AG09309 (cell line): ENCODE results near the gene MTTP.

Source experiments
- DNase-seq: peaks from one replicate; pipeline ENCODE4 v3.0.0-alpha.2; 2010; ENCODE audit warnings: low read depth
- H3K4me3 ChIP-seq: 2 replicates; pipeline ENCODE4 v1.5.1; 2011; ENCODE audit warnings: mild to moderate bottlenecking, low read depth, low read length, moderate library complexity; ENCODE audit not compliant: control insufficient read depth
- CTCF ChIP-seq: IDR thresholded peaks from 2 replicates; pipeline ENCODE4 v1.5.1; 2011; ENCODE audit warnings: mild to moderate bottlenecking, low read depth, low read length, inconsistent platforms; ENCODE audit not compliant: insufficient read depth, control insufficient read depth; ENCODE audit errors: missing control alignments

MTTP gene

DNA sequence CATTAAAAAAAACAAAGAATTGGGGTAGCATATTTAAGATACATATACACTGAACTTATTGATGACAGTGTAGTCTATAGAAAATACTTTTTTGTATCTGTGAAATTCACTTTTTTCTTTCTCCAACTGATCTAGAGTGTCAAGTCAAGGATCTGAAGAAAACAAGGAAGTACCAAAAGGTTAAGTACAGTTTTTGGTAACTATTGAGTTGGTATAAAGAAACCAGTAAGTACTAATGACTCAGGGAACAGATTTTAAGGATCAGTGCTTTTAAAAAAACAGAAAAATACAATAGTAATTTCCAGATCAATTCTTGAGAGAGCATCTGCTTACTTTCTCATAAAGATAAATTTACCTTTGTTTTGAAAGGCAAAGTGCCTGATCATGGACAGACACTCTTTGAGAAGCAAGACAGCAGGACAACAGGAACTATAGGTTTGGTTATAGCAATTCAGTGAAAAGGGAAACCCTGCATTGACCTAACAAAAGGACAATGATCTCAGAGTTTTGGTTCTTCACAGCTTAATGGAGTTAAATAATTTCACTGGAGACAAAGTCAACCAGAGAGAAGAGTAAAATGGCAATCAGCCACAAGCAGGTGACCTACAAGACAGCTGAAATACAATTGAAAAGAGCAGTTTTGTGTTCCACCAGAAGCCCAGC is 34.2 kb upstream of the MTTP start:
- no peak overlapping the region for H3K4me3 ChIP-seq
- DNase-seq = no peak
- TF ChIP-seq CTCF = no peak

GRCh38 chr4:99552872-99553271 is 21.8 kb upstream of the MTTP start:
- no peak for TF ChIP-seq CTCF
- DNase-seq = no peak
- no peak overlapping the region for H3K4me3 ChIP-seq

- no peak for TF ChIP-seq CTCF
- peak; percentile 89 for DNase-seq
- peak within 1 kb of the TSS; percentile 90 for H3K4me3 ChIP-seq
Measured at GRCh38 chr4:99563310-99564186, 11.1 kb upstream of the MTTP start, which contains the start of gene TRMT10A. Gene TRMT10A, minus strand, starts transcription at chr4:99564039. Its CDS starts 4,701 bp downstream, at chr4:99559338.

GRCh38 chr4:99564921-99565320 is 9.7 kb upstream of the MTTP start:
- no peak for TF ChIP-seq CTCF
- no peak for DNase-seq
- H3K4me3 ChIP-seq = no peak overlapping the region

DNA sequence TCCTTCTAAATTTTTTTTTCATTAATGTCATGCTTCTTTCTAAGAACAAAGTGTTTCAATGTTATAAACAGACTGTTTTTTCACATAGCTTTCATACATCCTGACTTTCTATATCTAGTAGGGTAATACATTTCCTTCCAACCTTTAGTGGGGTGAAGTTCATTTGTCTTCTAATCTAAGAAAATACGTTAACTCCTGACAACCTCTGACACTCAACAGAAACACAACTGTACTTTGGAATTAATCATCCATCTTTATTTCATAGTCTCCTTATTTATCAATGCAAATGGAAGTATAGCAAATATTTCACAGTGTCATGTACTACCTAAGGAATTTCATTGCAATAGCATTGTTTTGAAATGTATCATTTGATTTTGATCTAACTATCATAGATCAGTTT is 2.7 kb upstream of the MTTP start:
- no peak overlapping the region for H3K4me3 ChIP-seq
- no peak for DNase-seq
- no peak for TF ChIP-seq CTCF

GRCh38 chr4:99572527-99573240 is 1.9 kb upstream of the MTTP start:
- TF ChIP-seq CTCF = no peak
- DNase-seq = peak; percentile 35

More at GRCh38 chr4:99572527-99573240, 1.9 kb upstream of the MTTP start:
- H3K4me3 ChIP-seq = no peak overlapping the region
